ENCODE results near the gene CHD9NB. TPM values are rescaled to one million over a fixed set of nuclear protein-coding genes. Genes with fewer than 3 reads are reported as not detected.

CHD9NB gene
- total and polyA plus RNA-seq, 10 of the 15 experiments (the other 5 are each of a cell fraction or from before 2014, with no cell fraction given), result 0.14 to 1.6 (median 0.73) TPM

- TF ChIP-seq ZBTB4 (CRISPR knock-in tag; IDR thresholded peaks at IDR 0.05), result no peak
- TF ChIP-seq KLF5 (IDR thresholded peaks at IDR 0.05; ENCODE audit: partially characterized antibody), result no peak
- no peak for TF ChIP-seq RCOR1 (conservative IDR thresholded peaks at IDR 0.05; ENCODE audit: low read depth, low read length)
- TF ChIP-seq ESRRA (IDR thresholded peaks at IDR 0.05; ENCODE audit: low read length), result no peak
- no peak for TF ChIP-seq MLLT1 (IDR thresholded peaks at IDR 0.05)
- TF ChIP-seq KAT2A (conservative IDR thresholded peaks at IDR 0.05; ENCODE audit: control insufficient read depth, low read depth, low read length), result no peak
- TF ChIP-seq REST (IDR thresholded peaks at IDR 0.05; ENCODE audit: low read depth, low read length), result no peak
- TF ChIP-seq GATAD2B (conservative IDR thresholded peaks at IDR 0.05; ENCODE audit: low read depth), result 0 out of 2 replicates have a peak, but pooled peaks have one; percentile 39
- TF ChIP-seq CHD4 (IDR thresholded peaks at IDR 0.05), result no peak
- no peak for TF ChIP-seq MTA3 (IDR thresholded peaks at IDR 0.05; ENCODE audit: borderline replicate concordance, low read length)
- no peak; the same call in 1 of the 2 replicates for TF ChIP-seq MXI1 (IDR thresholded peaks at IDR 0.05; ENCODE audit: low read depth, low read length)
- TF ChIP-seq BCLAF1 (IDR thresholded peaks at IDR 0.05), result no peak
- TF ChIP-seq FOXM1 (IDR thresholded peaks at IDR 0.05; ENCODE audit: low read depth, low read length), result no peak
- TF ChIP-seq, protein P1, sequence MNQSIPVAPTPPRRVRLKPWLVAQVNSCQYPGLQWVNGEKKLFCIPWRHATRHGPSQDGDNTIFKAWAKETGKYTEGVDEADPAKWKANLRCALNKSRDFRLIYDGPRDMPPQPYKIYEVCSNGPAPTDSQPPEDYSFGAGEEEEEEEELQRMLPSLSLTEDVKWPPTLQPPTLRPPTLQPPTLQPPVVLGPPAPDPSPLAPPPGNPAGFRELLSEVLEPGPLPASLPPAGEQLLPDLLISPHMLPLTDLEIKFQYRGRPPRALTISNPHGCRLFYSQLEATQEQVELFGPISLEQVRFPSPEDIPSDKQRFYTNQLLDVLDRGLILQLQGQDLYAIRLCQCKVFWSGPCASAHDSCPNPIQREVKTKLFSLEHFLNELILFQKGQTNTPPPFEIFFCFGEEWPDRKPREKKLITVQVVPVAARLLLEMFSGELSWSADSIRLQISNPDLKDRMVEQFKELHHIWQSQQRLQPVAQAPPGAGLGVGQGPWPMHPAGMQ (IDR thresholded peaks at IDR 0.05; ENCODE audit: borderline replicate concordance), result no peak
- no peak for TF ChIP-seq NFXL1 (IDR thresholded peaks at IDR 0.05; ENCODE audit: borderline replicate concordance)
- TF ChIP-seq RAD51 (IDR thresholded peaks at IDR 0.05), result no peak
- TF ChIP-seq TARDBP (IDR thresholded peaks at IDR 0.05; ENCODE audit: borderline replicate concordance), result no peak
- peak; percentile 70 for TF ChIP-seq IKZF1 (conservative IDR thresholded peaks at IDR 0.05)
Measured at GRCh38 chr16:53094013-53094630, 41.4 kb upstream of the CHD9NB start (continued).

Data from GM12878 (cell line).